ENCODE data around the gene TOP2A.
"Not testable (repeated sequence)": the region's sequence is repeated elsewhere in the genome, so short reads cannot be mapped to it uniquely, and the experiment has no call there.

Gene TOP2A

GRCh38 chr17:40431231-40431602 is 13.5 kb upstream of the TOP2A start:
- DNase-seq: no peak

- DNase-seq: no peak
Measured at GRCh38 chr17:40430272-40431230, 12.9 kb upstream of the TOP2A start.

GRCh38 chr17:40427002-40427491 is 9.4 kb upstream of the TOP2A start:
- no peak for DNase-seq

DNA sequence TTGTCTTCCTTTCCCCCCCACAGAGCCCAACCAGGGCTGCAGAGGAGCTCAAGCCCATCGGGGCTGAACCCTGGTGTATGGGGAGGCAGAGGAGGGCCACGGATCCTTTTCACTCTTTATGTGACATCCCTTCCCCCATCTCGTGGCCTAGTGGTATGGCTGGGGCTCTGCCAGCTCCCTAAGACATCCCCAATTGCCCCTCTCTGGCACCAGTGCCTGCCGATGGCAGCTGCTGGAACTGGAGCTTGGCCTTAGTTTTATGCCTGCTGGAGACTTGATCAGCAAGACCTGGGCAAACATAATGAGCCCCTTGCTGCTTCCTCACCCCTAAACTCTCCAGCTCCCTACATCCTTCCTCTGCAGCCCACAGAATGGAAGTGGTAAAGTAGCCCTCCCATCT is 8.0 kb upstream of the TOP2A start:
- DNase-seq: no peak

DNA sequence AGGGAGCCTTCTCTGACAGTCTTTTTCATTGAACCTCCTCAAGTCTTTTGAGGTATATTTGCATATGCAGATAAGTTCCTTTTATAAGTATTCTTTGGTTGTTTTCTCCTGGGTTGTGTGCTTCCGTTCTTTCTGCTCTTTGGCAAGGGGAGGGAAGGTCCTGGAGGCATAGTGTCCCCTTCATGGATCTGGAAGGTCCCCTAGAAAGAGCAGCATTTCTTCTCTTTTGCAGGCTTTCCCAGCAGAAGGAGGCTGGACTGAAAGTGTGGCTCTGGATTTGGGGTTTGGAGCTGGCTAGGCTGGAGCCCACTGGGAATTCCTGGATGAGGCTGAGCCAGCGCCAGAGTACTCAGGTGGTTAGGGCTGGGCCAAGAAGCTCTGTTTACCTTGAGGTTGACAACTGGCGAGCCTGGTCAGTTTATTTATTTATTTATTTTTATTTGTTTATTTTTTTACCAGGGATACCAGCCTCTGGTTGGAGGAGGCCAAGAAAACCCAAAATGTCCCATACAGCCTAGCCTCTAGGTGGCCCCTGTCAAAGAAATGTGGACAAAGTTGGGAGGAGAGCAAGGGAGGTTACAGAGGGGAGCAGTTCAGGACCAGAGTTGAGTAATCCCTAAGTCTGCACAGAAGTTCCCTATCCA is 5.4 kb upstream of the TOP2A start:
- no peak for DNase-seq

- DNase-seq: no peak
Measured at GRCh38 chr17:40419559-40420331, 2.0 kb upstream of the TOP2A start.

DNA sequence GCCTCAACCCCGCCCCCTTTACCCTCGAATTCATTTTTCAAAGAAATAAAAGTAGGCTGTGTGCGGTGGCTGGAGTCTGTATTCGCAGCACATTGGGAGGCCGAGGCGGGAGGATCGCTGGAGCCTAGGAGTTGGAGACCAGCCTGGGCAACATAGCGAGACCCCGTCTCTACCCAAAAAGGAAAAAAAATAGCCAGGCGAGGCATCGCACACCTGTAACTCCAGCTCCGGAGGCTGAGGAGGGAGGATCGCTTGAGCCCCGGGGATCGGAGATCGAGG is 671 bp upstream of the TOP2A start:
- DNase-seq: no peak

DNA sequence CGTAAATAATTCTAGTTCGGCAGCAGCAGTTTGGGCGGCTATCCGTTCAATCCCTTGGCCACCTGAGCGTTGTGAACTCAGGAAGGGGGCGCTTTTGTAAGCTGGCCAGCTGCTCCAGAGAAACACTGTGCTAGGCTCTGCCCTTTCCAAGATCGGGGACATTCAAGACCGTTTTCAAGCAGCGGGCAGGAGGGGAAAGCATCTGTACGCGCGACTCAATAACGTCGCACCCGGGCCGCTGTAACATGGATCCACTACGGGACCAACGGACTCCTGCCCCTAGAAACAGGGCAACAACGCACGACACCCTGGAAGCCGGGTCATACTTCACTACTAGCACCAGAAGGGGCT is 463 bp downstream of the TOP2A start:
- DNase-seq: peak in 1 of 2 experiments; percentile 41

GRCh38 chr17:40416671-40417070 is 1.0 kb downstream of the TOP2A start:
- DNase-seq: no peak

DNA sequence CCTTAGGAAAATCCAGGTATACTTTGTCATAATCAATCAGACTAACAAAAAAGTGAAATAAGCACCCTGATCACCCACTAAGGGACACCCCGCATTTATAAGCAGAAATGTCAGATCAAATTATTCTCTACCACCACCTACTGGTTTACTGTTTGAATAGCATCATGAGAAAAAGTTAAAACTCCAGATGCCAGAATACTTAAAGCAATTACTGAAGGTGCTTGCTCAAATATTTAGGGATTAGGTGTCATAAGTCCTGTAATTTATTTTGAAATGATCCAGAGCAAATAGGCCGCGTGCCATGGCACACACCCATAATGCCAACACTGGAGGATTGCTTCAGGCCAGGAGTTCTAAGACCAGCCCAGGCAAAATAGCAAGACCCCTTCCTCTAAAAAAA is 2.3 kb downstream of the TOP2A start:
- DNase-seq: peak; percentile 31 to 65

GRCh38 chr17:40414312-40414711 is 3.4 kb downstream of the TOP2A start:
- DNase-seq: not testable (repeated sequence)

- DNase-seq: no peak
Measured at GRCh38 chr17:40412880-40413279, 4.8 kb downstream of the TOP2A start.

DNA sequence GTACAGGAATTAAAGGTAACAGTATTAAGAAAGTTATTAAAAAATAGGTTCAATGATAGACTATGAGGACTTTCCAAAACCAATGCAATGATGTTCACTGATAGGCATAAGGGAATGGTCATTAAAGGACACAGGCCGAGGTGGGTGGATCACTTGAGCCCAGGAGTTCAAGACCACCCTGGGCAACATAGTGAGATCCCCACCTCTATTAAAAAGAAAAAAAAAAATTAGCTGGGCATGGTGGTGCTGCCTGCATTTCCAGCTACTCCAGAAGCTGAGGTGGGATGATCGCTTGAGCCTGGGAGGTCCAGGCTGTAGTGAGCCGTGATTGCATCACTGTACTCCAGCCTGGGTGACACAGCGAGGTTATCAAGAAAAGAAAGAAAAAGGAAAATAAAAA is 5.9 kb downstream of the TOP2A start:
- DNase-seq: no peak

GRCh38 chr17:40410082-40410481 is 7.6 kb downstream of the TOP2A start:
- DNase-seq: no peak

GRCh38 chr17:40409540-40409939 is 8.2 kb downstream of the TOP2A start:
- not testable (repeated sequence) for DNase-seq

DNA sequence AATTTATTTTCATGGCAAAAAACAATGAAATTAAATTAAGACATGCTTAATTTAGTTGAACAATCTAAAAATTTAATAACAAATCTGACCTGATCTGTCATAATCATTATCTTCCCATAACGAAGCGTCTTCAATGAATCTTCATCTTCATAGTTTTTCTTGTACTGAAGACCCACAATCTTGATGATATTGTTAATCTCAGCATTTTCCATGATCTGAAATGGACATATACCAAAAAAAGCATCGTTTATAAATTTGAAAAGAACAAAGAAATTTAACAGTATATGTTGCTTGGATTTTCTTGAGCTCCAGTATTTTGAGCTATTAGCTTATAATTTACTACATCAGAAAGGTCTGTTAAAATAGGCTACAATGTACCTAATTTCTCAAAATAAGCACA is 10.2 kb downstream of the TOP2A start:
- no peak for DNase-seq

DNA sequence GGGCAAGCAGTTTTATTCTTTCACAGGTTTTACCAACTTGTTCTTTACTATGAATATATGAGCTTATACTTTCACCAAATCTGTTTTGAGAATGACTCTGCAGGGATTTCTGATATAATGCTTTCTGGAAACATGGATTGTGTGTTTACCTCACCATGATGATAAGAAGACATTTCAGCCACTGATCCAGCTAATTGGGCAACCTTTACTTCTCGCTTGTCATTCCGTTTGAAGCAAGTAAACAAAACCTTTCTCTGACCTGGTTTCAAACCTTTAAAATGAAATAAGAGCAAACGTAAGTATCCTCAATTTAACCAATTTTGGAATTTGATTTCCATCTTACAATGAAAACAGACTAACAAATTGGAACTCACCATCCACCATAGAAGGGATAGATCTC is 13.7 kb downstream of the TOP2A start:
- DNase-seq: no peak

- DNase-seq: no peak
Measured at GRCh38 chr17:40402668-40403067, 15.0 kb downstream of the TOP2A start.

- DNase-seq: peak; percentile 40 to 52
Measured at GRCh38 chr17:40399185-40399584, 18.5 kb downstream of the TOP2A start.

GRCh38 chr17:40386555-40386954 is 31.1 kb downstream of the TOP2A start:
- not testable (repeated sequence) for DNase-seq

- DNase-seq: no peak
Measured at GRCh38 chr17:40382251-40382650, 35.4 kb downstream of the TOP2A start.

- peak in 1 of 2 experiments; percentile 15 for DNase-seq
Measured at GRCh38 chr17:40378966-40379365, 38.7 kb downstream of the TOP2A start.

- DNase-seq: no peak
Measured at GRCh38 chr17:40377832-40378231, 39.9 kb downstream of the TOP2A start.

DNA sequence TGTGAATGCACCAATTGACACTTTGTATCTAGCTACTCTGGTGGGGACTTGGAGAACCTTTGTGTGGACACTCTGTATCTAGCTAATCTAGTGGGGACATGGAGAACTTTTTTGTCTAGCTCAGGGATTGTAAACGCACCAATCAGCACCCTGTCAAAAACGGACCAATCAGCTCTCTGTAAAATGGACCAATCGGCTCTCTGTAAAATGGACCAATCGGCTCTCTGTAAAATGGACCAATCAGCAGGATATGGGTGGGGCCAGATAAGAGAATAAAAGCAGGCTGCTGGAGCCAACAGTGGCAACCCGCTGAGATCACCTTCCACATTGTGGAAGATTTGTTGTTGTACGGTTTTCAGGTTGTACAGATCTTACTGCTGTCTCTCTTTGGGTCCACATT is 41.2 kb downstream of the TOP2A start:
- not testable (repeated sequence) for DNase-seq
